Posterior vena cava (tissue), 2 donors: Measurements from ENCODE around the gene EFHD1. TPM values are rescaled to one million over a fixed set of nuclear protein-coding genes. Genes with fewer than 3 reads are reported as not detected.

Experiments used
- DNase-seq: peaks from one replicate; pipeline ENCODE4 v3.0.0-alpha.2; 2020; ENCODE audit warnings: low spot score
- intact Hi-C, 2 donors: fragments of 100-400 bp; cut with DNase I; formaldehyde crosslinking; loops; one replicate each; pipeline versions ENCODE4 v1.14.1 to v1.14.2; 2022 to 2023
- total RNA-seq, 2 donors: library from RNA; stranded (reverse); fragmentation: NEBNext Ultra II Directional; extraction: Animal tissue kit (Norgen Biotek cat#: 25700); gene quantifications; one replicate each; pipeline ENCODE4 v1.2.1, GENCODE V29; 2021
- donor health status: DM: yes; HTN: yes; CAD: no.
- donor health status: DM: yes; HTN: yes; CAD: no.

The EFHD1 gene
- total RNA-seq, 2 donors from 2014 or later: 42.2 to 69.7 TPM

DNA sequence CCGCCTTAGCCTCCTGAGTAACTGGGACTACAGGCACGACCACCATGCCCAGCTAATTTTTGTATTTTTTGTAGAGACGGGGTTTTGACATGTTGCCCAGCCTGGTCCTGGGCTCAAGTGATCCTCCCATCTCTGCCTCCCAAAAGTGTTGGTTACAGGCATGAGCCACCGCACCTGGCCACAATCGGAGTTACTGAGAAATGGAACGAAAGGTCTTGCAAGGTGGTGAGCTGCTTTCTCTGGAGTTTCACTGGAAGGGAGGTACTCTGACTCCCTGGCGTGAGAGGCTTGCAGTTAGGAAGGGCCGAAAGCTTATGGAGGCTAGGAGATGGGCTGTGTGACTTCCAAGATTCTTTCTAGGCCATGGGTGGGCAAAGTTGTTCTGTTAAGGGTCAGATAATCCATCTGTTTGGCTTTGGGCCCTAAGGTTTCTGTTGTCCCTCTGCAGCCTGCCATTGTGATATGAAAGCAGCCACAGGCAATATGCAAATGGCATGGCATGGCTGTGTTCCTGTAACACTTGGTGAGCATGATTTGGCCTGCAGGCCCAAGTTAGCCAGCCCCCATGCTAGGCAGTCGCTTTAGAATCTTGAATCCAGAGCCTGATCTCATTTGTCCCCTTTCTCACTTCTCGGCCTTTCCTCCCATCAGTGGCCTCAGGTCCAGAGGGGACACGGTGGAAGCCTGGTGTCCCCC is 7.9 kb downstream of the EFHD1 start:
- intact Hi-C loops: no loop called here
- DNase-seq: no peak

DNA sequence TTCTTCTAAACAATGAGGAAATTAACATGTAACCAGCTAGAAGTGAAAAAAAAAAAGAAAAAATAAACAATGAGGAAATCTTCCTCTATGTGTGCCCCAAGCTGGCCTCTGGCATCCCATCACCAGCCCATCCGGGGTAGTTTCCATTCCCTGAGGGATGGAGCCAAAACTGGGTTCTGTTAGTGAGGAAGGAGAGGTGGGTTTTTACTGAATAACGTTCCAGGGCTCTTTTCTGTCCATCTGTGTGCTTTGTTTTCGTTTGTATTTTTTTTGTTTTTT is 9.7 kb downstream of the EFHD1 start:
- intact Hi-C loops: no loop called here
- no peak for DNase-seq

DNA sequence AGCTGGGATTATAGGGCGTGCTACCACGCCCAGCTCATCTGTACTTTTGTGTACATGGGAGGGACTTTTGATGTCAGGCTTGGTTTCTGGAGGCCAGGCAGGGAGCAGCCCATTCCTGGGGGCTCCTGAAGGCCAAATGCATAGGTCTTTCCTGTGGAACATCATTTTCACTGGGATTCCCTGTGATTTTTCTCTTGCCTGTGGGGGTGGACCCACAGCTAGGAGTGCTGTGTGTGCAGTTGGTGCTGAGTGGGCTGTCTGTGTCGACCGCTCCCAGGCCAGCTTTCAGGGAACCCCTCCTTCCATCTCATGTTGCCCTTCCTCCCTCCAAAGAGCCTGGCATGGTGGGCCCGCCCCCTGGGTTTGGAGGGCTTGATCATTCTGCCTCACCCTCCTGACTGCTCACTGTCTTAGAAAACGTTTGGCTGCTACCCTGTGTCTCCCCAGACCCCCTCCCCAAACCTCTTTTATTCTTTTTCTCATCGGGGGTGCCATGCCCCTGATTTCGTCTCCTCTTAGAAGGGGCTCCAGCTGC is 10.5 kb downstream of the EFHD1 start:
- intact Hi-C loops: no loop called here
- DNase-seq: no peak

DNA sequence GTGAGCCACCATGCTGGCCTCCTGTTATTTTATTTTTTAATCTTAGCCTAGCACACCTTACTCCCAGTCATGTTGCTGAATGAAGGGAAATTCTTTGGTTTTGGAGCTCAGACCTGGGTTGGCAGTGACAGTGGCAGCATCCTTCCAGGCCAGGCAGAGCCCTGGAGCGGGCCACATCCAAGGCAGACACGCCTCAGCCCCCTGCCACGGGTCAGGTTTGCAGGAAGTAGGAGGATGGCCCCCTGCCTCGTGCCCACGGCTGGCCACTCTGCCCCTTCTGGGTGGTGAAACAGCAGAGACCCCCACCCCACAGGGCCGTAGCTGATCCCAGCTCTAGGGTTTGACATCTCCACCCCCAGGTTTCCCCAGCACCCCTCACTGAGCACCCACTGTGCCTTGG is 11.7 kb downstream of the EFHD1 start:
- intact Hi-C loops: loop anchor here in 1 of 2 donors (5.0 kb wide), 1 partner anchor 1627 kb away; no protein-coding TSS in a partner anchor
- no peak for DNase-seq

GRCh38 chr2:232646726-232647125 is 13.3 kb downstream of the EFHD1 start:
- no peak for DNase-seq
- intact Hi-C loops: loop anchor here in 1 of 2 donors (5.0 kb wide), 1 partner anchor 1626 kb away; no protein-coding TSS in a partner anchor

DNA sequence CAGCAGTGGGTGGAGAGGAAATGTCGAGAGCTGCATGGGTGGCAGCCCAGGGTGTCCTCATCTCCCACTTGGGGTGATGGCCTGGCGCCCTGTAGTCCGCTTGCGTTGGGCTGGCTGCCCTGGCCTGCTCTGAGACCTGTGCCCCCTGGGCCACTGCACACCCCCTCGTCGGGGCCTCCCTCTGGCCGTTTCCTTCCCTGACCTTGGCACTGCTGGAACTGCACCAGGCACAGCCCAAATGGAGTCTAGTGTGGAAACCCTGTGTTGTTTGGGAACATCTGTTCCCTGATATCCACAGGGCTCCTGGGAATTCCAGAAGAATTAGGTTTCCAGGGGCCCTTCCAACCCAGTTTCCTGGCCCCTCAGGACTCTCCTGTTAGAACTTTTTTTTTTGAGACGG is 13.9 kb downstream of the EFHD1 start:
- DNase-seq: no peak
- intact Hi-C loops: loop anchor here in 1 of 2 donors (5.0 kb wide), 1 partner anchor 1625 kb away; no protein-coding TSS in a partner anchor

DNA sequence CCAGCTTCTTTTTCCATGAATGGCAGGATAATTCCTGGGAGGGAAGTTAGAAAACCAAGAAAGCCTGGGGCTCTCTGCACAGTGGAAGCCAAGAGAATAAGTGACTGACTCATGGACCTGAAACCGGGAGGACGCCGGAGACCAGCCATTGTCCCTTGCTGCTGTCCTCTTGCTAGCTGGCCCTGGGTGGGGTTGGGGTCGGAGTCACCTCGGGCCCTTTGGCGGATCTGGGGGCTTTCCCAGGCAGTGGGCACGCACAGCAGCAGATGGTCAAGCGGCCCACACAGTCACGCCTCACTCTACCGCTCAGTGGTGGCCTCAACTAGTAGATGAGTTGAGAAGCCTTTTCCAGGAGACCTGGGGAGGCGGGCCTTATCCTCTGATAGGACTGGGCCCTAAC is 15.6 kb downstream of the EFHD1 start:
- intact Hi-C loops: loop anchor here in 1 of 2 donors (5.0 kb wide), 1 partner anchor 1623 kb away; no protein-coding TSS in a partner anchor

GRCh38 chr2:232652505-232652851 is 19.1 kb downstream of the EFHD1 start:
- DNase-seq: no peak
- intact Hi-C loops: no loop called here

More for the DNA sequence above, 15.6 kb downstream of the EFHD1 start:
- no peak for DNase-seq

DNA sequence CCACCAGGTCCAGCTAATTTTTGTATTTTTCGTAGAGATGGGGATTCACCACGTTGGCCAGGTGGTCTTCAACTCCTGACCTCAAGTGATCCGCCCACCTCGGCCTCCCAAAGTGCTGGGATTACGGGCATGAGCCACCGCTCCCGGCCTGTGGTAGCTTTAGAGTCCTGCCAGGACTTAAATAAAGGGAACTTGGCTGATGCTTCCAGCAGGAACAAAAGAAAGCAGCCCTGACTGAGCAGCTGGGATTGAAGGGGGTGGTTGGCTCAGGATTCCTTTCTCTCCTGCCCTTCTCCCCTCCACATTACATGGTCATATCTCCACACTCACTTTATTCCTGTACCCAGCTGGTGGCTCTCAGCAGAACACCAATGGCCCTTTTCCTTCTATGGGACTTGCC is 20.0 kb downstream of the EFHD1 start:
- no peak for DNase-seq
- intact Hi-C loops: no loop called here

DNA sequence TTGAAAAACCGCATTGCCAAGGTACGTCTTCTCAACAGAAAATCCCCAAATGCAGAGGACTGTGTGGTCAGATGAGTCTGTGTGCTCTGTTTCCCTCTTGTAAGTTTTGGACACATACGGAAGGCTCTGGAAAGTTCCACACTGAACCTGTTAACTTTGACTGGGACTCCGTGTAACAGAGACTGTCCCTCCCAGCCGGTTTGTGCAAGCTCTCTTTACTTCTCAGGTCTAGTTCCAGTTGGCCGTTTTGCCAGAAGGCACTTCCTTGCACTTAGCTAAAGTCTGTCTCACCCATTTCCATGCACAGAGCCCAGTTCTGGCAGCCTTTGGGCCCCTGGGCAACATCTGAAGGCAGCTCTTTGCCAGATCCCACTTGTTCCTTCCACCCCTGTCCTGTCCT is 22.0 kb downstream of the EFHD1 start:
- DNase-seq: no peak
- intact Hi-C loops: no loop called here

DNA sequence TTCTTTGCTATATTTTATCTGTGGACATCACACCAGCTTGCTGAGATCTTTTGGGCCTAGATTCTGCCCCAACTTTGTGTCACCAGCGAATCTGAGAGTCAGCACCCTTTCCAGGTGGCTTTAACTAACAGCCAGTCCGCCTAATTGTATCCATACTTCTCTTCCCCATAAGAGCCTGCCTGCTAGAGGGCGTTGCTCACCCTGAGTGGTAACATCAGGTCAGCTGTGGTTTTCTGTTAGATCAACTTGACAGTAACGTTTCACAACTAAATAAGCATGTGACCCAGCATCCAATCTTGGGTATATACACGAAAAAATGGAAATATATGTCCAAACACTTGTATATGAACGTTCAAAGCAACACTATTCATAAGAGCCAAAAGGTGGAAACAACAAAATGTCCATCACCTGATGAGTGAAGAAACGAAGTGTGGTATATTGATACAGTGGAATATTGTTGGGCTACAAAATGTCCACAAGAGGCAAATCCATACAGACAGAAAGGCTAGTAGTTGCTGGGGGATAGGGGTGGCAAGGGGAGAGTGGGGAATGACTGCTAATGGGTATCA is 24.9 kb downstream of the EFHD1 start:
- intact Hi-C loops: no loop called here
- DNase-seq: no peak

- DNase-seq: no peak
- intact Hi-C loops: no loop called here
These were observed 26.0 kb downstream of the EFHD1 start for GRCh38 chr2:232659359-232659758.

DNA sequence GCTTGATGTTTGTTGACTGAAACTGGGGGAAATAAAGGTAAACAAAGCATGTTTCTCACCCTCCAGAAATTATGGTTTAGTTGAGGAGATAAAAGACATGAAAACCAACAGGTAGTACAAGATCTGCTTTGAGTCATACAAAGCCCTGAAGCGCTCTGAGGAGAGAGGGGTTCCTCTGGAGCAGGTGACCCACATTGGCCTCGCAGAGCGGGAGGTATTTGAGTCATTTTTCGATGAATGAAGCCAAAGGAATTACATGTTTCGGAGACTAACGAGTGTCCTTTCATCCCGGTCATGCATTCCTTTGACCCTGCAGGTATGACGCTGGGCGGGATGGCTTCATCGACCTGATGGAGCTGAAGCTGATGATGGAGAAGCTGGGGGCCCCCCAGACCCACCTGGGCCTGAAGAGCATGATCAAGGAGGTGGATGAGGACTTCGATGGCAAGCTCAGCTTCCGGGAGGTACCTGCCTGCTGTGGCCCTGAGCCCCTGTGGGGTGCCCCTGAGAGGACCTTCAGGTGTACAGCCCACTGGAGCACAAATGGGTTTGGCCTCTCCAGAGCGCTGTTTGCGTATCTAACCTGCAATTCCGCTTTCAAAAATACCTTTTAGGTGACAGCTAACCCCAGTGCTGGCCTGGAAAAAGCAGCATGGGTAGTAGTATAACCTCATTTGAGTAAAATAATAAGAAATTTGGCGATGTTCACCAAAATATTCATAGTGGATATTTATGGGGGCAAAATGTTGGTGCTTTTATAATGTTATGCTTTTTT is 29.3 kb downstream of the EFHD1 start:
- intact Hi-C loops: loop anchor here in 1 of 2 donors (10.0 kb wide), 1 partner anchor 48 kb away; no protein-coding TSS in a partner anchor
- no peak for DNase-seq

DNA sequence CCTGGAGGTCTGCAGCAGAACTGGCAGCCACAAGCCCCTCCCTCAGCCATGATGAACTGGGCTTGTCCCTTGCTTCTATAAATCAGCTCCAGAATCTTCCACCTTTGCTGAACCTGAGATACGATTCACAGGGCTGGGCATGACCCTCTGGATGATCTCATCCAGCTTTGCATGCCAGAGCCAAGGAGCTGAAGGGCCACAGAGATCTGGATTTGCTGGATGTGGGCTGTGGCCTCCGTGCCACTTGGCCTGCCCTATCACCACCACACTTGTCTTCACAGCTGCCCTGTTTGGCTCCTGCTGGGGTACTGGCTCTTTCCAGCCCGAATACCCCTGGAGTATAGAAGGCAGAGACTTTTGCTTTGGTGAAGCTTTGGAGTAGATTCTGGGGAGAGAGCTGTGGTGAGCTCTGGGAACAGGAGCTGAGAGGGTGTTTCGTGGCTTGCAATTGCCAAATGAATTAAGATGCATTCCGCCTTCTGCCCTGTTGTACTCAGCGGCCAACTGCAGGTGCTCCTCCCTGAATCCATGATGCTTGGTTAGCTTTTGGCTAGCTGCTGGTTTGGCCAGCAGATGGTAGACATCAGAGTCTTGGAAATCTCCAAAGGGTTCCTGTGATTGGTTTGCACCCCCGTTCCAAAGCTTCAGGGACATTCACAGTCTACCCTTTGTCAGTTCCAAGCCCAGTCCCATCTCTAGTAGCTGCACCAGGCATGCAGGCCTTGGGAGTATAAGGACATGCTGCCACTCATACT is 32.8 kb downstream of the EFHD1 start:
- intact Hi-C loops: loop anchor here in 1 of 2 donors (5.0 to 10.0 kb wide), 2 partner anchors 51 to 224 kb away; no protein-coding TSS in a partner anchor
- no peak for DNase-seq

DNA sequence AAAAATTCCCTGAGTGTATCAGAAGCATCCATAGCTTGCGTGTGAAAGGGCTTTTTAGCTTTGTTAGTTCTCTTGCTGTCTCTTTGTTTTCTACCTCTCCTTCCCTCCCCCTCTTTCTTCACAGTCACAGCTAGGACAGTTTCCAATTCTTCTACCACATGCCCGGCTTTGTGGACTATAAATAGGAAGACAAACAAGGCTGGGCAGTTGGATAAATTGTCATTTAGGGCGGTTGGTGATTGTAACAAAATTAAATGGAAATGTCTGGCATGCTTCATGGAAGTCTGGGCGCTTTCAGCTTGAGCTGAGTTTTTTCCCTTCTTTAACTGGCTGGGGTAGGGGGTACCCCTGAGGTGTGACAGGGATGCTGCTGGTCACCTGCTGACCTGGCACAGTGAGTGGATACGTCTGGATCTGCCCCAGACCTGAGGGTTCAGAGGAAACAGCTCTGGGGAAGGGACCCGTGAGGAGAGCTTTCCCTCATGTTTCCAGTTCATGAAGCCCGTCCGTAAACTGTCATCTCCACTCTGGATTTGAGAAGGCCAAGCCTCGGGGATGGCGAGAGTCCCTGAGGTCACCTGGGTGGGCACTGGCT is 34.7 kb downstream of the EFHD1 start:
- intact Hi-C loops: loop anchor here in 1 of 2 donors (5.0 to 10.0 kb wide), 2 partner anchors 53 to 226 kb away; no protein-coding TSS in a partner anchor

DNA sequence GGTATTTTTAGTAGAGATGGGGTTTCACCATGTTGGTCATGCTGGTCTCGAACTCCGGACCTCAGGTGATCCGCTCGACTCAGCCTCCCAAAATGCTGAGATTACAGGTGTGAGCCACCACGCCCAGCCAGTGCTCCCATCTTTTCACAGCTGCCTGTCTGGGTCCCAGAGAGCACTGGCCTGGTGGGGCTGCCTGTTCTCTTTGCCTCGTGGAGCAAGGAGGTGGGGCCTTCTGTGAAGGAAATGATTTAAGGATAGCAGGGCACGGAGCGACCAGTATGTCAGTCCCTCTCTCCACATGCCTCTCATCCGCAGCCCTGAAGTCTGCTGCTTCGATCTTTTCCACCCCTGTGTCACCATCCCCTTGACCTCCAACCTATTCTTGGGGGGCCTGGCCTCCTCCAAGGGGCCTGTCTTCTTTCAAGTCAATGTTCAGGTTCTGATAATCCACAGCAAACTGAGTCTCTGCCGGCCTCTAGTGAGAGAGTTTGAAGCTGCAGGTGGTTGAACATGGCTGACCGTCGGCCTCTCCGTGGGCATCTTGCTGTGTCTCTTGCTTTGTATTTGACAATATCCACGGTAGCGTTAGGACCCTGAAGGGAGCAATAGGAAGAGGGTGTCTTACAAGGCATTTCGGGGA is 35.5 kb downstream of the EFHD1 start:
- DNase-seq: no peak
- intact Hi-C loops: loop anchor here in 1 of 2 donors (5.0 to 10.0 kb wide), 2 partner anchors 54 to 227 kb away; no protein-coding TSS in a partner anchor

More for the DNA sequence above, 34.7 kb downstream of the EFHD1 start:
- DNase-seq: no peak

- no peak for DNase-seq
- intact Hi-C loops: loop anchor here in 1 of 2 donors (10.0 kb wide), 1 partner anchor 68 kb away; no protein-coding TSS in a partner anchor
These were observed 39.2 kb downstream of the EFHD1 start for GRCh38 chr2:232672588-232672987.

- DNase-seq: no peak
- intact Hi-C loops: loop anchor here in 1 of 2 donors (10.0 kb wide), 1 partner anchor 70 kb away; no protein-coding TSS in a partner anchor
These were observed 41.1 kb downstream of the EFHD1 start for GRCh38 chr2:232674491-232674890.
